ENCODE results near the gene TAS2R20.
"Not testable (repeated sequence)": the region's sequence is repeated elsewhere in the genome, so short reads cannot be mapped to it uniquely, and the experiment has no call there.

TAS2R20 gene, protein sequence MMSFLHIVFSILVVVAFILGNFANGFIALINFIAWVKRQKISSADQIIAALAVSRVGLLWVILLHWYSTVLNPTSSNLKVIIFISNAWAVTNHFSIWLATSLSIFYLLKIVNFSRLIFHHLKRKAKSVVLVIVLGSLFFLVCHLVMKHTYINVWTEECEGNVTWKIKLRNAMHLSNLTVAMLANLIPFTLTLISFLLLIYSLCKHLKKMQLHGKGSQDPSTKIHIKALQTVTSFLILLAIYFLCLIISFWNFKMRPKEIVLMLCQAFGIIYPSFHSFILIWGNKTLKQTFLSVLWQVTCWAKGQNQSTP

DNA sequence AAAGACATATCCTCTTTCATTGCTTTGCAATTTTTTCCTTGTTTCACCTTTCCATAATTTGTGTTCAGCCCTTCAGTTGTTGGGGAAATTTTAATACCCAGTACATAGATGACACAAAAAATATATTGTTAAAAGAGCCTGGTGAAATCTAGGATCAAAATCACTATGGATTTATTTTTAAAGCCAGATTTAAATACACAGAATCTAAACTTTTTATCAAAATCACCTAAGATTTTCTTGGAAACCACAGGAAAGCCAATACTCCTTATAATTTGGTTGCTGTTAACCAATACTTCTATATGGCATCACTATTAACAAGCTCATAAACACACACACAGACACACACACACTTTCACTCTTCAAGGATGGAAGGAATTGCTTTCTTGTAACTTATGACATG, at the start of gene TAS2R20:
Gene TAS2R20, minus strand, starts transcription at position 101 of the 400 bp plus-strand sequence. CDS start 429 bp downstream, outside the sequence.
- DNase-seq (ENCODE audit: low read depth in 3 of 3): no peak

DNA sequence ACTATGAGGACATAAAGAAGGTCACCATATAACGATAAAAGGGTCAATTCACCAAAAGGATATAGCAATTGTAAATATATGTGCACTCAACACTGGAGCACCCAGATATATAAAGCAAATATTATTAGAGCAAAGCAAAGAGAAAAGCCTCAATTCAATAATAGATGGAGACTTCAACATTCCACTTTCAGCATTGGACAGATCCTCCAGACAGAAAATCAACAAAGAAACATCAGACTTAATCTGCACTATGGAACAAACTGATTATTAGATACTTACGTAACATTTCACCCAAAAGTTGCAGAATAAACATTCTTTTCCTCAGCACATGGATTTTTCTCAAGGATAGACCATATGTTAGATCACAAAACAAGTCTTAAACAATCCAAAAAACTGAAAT, 43.3 kb upstream of the TAS2R20 start:
- DNase-seq (ENCODE audit: low read depth in 3 of 3): not testable (repeated sequence)

DNA sequence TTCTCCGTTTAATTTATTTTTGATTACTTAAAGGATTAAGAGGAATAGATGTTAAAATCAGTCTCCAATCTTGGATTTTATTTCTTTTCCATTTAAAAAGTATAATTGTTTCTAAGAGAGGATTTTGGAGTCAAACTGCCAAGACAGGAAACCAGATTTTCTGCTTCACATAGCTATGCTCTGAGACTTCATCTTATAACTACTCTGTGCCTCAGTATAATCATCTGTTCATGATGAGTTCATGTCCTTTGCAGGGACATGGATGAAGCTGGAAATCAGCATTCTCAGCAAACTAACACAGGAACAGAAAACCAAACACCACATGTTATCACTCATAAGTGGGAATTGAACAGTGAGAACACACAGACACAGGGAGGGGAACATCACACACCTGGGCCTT, 42.1 kb upstream of the TAS2R20 start:
- no peak for DNase-seq (ENCODE audit: low read depth in 3 of 3)

DNA sequence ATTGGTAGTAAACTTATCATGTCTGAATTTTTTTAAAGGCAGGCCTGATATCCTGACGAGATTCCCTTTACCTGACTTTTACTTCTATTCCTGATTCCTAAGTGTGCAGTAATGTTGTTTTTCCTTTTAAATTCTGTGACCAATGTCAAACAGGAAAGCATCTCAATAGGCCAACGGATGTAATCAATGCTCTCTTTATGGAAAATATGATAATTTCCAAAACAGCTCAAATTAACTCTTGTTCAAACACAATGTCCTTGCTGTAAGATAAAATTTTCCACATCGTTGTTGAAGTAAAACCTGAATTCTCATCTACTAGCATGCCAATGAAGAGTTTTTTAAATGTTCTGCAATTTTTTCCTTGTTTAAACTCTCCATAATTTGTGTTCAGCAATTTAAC, 41.1 kb upstream of the TAS2R20 start:
- no peak for DNase-seq (ENCODE audit: low read depth in 3 of 3)

DNA sequence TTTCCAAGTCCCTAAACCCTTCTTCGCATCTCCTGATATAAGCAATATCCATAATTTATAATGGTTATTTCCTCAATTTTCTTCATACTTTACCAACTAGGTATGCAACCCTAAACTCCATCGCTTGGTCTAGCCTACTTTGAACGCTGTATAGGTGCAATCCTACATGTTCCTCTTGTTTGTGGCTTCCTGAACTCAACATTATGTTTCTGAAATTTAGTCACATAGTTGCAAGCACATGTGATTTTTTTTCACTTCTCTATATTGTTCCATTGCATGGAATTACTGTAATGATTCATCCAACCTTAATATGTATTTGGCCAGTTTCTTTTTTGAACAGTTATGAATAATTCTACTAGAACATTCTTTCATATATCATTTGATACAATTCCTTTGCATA, 35.9 kb upstream of the TAS2R20 start:
- DNase-seq (ENCODE audit: low read depth in 3 of 3): not testable (repeated sequence)

DNA sequence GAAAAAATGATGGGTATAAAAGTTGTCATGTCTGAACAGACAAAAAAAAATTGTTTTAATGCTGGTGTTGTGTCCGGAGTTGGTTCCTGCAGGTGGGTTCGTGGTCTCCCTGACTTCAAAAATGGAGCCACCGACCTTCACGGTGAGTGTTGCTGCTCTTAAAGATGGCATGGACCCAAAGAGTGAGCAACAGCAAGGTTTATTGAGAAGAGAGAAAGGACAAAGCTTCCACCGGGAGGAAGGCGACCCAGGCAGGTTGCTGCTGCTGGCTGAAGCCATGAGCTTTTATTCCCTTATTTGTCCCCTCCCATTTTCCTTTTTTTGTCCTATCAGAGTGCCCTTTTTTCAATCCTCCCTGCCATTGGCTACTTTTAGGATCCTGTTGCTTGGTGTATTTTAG, 33.2 kb upstream of the TAS2R20 start, which contains the start of gene TAS2R31:
Gene TAS2R31, minus strand, starts transcription at position 101 of the 400 bp plus-strand sequence. Its CDS starts 72 bp downstream, at position 29.
- DNase-seq (ENCODE audit: low read depth in 3 of 3): no peak

DNA sequence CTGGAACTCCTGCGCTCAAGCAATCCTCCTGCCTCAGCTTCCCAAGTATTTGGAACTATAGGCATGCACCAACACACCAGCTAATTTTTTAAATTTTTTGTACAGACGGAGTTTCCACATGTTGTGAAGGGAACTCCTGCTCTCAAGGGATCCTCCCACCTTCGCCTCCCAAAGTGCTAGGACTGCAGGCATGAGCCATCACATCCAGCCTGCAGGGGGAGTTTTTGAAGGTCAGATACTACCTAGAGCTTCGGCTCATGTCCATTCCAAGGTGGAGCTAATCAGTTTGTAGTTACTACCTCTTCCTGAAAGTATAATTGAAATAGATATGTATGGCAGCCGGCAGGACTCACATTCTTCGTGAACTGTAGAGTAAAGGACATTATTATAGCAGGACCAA, 28.0 kb upstream of the TAS2R20 start:
- no peak for DNase-seq (ENCODE audit: low read depth in 3 of 3)

DNA sequence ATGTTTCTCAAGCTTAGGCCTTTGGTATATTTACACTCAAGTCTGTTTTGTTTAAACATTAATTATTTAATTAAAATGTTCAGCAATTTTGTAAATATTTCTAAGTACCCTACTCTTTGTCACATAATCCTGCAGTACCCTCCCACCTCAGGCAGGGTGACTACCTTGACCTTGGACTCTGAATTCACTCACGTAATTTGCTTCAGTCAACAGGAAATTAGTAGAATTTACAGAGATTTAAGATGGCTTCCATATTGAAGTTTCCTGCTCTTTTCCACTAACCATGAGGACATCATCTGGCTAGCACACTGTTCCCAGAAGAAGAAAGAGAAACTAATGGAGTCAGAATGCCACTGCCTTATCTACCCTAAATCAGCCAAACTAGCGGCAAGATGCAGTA, 25.3 kb upstream of the TAS2R20 start:
- no peak for DNase-seq (ENCODE audit: low read depth in 3 of 3)

DNA sequence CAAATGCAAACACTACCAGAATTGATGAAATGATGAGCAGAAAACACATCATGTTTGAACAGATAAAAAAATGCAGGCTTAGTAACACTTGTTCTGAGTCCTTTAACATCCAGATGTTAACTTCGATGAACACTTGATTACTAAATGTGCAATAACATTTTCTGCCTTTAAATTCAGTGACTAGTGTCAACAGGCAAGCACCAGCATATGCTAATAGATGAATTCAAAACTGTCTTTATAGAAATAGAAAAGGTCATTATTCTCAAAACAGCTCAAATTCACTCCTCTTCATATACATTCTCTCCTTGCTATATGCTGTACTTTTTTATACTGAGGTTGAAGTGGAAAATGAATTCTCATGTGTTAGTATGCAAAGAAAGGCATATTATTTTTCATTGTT, 24.4 kb upstream of the TAS2R20 start, which contains the start of gene TAS2R19:
Gene TAS2R19, minus strand, starts transcription at position 101 of the 400 bp plus-strand sequence. Its CDS starts 49 bp downstream, at position 52.
- no peak for DNase-seq (ENCODE audit: low read depth in 3 of 3)

DNA sequence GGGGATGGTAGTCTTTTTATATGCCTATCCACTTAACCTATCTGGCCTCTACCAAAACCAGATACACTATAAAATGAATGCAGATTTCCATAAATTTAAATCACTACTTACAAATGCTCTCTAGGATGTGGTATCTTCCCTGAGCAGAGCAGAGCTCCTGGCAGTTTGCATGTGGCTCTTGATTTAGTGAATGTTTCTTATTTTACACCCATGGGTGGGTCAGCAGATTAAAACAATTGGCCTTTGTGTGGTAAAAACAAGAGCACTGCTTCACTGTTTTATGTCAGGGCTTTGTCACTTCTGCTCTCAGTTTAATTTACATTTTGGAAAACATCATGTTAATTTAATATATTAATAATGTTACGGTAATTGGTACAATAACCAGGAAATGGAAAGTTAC, 18.8 kb upstream of the TAS2R20 start:
- no peak for DNase-seq (ENCODE audit: low read depth in 3 of 3)

DNA sequence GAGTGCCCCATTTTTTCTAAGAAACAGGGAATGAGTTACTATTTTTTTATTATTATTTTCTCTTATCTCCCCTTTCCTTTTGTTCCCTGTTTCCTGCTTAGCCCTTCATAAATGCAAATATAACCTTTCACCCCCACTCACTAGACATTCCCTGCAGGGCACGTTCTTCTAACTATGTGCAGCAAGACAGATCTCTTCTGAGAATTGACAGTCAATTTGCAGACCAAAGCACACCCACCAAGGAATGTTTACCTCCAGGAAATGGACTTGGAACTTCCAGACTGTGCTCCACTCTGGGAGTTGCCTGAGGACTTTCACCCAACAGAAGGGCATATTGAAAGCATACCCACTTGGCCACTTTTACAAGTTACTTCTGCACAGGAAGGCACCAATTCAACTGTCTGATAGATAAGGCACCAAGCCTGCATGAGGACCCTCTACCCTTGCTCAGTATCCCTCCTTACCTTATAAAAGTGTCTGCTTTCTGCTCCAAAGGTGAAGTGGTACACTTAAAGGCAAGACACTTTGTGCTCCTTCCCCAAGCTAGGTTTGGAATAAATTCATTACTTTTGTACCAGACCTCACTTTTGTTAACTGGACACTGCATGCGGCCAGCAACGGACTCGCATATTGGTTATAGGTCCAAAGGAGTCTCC, 17.8 kb upstream of the TAS2R20 start:
- no peak for DNase-seq (ENCODE audit: low read depth in 3 of 3)

DNA sequence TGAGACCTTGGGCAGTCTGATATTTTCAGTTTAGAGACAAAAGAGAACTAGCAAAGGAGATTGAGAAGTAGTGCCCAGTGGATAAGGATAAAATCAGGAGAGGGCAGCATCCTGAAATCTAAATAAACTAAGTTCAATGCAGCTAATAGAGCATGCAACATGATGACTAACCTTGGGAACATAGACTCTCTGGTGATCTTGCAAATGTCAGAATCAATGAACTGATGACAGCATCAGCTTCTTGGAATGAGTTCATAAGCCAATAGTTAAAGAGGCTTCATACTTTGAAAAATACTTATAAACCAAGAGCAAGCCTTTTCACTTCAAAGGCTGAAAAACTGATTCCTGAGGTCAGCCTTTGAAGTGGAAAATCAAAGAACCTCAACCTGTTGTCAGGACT, 16.1 kb upstream of the TAS2R20 start:
- DNase-seq (ENCODE audit: low read depth in 3 of 3): no peak

DNA sequence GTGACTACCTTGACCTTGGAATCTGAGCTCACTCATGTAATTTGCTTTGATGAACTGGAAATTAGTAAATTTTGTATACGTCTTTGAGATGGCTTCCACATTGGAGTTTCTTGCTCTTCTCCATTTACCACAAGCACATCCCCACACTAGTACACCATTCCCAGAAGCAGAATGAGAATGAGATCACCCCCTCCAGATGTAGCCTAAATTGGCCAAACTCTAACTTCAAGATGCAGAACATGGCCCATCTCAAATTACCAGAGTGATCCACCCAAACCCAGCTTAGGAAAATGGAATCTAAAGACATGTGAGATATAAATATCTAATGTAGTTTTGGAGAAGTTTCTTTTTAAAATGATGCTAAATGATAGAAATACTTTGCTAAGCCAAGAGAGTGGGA, 9.5 kb upstream of the TAS2R20 start:
- DNase-seq (ENCODE audit: low read depth in 3 of 3): no peak

DNA sequence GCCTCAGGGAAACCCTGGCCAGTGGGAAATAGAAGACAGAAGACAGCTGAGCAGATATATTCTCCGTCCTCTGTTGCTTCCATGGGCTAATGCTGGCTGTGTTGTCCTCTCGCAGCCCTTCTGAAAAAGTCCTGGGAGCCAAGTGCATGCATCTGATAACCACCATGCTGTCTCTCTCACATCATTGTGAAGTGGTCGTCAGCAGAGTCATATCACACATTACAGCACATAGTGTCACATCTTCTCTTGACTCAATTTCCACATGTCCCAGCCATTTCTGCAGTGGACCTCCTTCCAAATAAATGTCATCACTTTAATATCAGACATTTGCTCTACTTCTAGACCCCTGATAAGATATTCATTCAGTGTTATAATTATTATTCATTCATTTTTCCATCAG, 3.8 kb downstream of the TAS2R20 start:
- DNase-seq (ENCODE audit: low read depth in 3 of 3): no peak

DNA sequence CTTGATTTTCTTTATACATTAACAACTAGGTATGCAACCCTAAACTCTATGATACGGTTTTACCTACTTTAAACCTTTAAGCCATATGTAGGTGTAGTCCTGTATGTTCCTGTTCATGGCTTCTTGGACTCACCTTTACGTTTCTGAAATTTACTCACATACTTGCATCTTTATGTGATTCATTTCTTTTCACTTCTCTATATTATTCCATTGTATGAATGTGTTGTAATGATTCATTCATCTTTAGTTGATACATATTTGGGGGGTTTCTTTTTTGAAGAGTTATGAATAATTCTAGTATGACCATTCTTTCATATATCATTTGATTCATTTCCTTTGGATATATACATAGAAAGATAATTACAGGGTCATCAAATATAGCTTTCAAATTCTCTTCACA, 9.0 kb downstream of the TAS2R20 start:
- no peak for DNase-seq (ENCODE audit: low read depth in 3 of 3)

DNA sequence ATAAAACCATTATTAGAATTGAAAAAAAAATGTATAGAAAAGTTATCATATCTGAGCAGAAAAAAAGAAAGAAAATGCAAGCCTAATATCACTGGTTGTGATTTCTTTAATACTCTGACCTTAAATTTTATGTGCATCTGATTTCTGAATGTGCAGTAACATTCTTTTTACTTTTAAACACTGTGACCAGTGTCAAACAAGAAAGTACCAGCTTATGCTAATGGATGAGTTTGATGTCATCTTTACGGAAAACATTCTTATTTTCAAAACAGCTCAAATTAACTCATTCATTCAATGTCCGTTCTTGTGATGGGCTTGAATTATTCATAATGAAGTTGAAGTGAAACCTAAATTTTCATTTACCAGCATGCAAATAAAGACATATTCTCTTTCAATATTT, 11.3 kb downstream of the TAS2R20 start, which contains the start of gene TAS2R50:
Gene TAS2R50, minus strand, starts transcription at position 101 of the 400 bp plus-strand sequence. Its CDS starts 52 bp downstream, at position 49.
- DNase-seq (ENCODE audit: low read depth in 3 of 3): no peak

DNA sequence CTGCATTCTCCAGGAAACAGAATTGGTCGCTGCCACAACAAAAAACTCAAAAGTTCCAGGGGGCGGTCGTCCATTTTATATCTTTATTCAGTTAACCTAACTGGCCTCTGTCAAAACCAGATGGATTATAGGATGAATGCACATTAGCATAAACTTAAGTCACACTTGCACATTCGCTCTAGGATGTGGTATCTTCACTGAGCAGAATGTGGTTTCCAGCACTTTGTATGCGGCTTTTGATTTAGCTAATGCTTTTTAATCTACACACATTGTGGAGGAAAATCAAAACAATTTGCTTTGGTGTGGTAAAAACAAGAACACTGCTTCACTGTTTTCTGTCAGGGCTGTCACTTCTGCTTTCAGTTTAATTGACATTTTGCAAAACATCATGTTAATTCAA, 15.9 kb downstream of the TAS2R20 start:
- peak in 1 of 3 experiments; percentile 12 for DNase-seq (ENCODE audit: low read depth in 3 of 3)

DNA sequence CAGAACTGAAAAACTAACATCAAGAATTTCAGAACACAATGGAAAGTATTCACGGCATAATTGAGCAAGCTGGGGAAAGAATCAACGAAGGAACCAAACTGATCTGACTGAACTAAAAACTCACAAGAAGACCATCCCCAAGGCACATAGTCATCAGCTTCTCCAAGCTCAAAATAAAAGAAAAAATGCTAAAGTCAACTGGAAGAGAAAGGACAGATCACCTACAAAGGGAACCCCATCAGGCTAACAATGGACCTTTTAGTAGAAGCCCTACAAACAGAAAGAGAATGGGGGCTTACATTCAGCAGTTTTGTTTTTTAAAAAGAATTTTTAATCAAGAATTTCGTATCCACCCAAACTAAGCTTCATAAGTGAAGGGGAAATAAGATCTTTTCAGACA, 23.1 kb downstream of the TAS2R20 start:
- DNase-seq (ENCODE audit: low read depth in 3 of 3): no peak

DNA sequence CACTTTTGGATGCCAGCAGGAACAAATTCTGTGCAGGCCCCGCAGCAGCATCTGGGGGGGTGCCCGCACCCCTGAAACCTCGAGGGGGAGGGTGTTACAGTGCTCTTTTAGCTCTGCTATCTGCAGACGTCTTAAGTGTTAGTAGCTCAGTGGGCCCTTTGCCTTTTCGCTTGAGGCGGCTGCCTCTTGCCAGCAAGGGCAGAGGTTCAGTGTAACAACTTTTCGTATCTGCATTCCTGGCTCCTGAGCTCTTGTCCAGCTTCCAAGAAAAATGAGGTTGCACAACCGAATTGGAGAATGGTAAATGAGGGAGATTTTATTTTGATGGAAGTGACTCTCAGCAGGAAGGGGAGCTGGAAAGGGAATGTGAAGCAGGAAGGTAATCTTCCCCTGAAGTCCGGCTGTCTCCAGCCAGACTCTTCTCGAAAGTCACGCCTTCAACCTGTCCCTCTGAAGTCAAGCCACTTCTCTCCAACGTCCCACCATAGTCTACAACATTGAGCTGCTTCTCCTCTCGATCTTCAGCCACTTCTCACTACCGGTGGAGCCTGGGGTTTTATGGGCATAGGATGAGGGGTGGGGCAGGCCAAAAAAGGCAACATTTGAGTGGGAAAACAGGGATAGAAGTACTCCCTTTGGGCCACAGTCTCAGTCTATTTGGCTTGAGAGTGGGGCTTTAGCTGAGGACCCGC, 29.2 kb downstream of the TAS2R20 start:
- no peak for DNase-seq (ENCODE audit: low read depth in 3 of 3)

DNA sequence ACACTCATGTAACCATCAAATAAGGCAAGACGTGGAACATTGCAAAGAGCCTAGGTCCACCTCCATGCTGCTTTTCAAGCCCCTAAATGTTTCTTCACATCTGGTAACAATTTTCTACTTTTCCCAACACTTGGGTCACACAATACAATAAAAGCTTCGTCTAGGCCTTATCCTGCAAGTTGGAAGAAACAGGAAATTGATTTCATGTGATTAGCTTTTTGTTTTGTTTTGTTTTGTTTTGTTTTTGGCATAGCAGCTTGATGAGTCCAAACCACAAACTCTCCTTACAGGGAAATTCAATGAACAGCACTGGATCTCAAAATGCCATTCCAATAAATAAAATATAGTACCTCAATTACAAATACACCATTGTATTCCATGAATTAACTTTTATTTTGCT, 30.7 kb downstream of the TAS2R20 start:
- no peak for DNase-seq (ENCODE audit: low read depth in 3 of 3)

DNA sequence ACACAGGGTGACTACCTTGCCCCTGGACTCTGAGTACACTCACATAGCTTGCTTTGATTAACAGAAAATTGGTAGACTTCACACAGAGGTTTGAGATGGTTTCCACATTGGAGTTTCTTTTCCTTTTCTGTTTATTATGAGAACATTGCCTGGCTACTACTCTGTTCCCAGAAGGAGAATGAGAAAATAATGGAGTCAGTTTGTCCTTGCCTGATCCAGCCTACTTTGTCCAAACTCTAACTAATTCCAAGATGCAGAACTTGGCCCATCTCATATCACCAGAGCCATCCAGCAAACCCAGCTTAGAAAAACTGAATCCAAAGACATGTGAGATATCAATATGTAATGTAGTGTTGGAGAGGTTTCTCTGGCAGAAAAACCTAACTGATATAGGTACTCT, 31.8 kb downstream of the TAS2R20 start:
- no peak for DNase-seq (ENCODE audit: low read depth in 3 of 3)

DNA sequence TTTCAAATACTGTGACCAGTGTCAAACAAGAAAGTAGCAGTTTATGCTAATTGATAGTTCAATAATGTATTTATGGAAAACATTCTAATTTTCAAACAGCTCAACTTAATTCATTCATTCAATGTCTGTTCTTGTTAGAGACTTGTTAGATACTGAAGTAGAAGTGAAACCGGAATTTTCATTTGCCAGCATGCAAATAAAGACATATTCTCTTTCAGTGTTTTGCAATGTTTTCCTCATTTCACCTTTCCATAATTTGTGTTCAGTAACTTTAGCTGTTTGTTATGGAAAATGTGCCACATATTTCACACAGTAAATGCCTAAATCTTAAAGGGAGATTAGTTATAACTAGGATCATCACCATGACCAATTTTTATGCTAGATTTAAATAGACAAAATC, 32.6 kb downstream of the TAS2R20 start:
- DNase-seq (ENCODE audit: low read depth in 3 of 3): no peak

DNA sequence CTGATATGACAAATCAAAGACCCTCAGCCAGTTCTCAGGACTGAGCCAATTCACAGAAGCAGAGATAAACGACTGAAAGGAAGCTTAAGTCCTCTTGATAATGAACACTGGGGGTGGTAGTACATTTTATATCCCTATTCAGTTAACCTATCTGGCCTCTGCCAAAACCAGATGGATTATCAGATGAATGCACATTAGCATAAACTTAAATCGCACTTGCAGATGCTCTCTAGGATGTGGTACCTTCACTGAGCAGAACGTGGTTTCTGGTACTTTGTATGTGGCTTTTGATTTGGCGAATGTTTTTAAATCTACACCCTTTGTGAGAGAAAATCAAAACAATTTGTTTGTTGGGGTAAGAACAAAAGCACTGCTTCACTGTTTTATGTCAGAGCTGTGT, 37.9 kb downstream of the TAS2R20 start:
- DNase-seq (ENCODE audit: low read depth in 3 of 3): no peak

Measured in stimulated activated CD4-positive, alpha-beta T cell treated with anti-CD3 and anti-CD28 coated beads, TNF-alpha, amount 100 ng/mL, for 24 hours (primary cell).